NCI-H2107 treated with DMSO at 0.1 percent for 48 hours (cell line): ENCODE results near the gene GCNT3.

Experiments
- DNase-seq: peaks from one replicate; lab custom pipeline; 2025; ENCODE audit not compliant: unreplicated experiment; lab: John Stamatoyannopoulos, UW

The GCNT3 gene

GRCh38 chr15:59611276-59612260 is at the start of gene GCNT3:
TSS of gene GCNT3 (plus strand) at chr15:59611783. CDS start at chr15:59618239, 6,456 bp downstream.
- DNase-seq, result no peak

DNA sequence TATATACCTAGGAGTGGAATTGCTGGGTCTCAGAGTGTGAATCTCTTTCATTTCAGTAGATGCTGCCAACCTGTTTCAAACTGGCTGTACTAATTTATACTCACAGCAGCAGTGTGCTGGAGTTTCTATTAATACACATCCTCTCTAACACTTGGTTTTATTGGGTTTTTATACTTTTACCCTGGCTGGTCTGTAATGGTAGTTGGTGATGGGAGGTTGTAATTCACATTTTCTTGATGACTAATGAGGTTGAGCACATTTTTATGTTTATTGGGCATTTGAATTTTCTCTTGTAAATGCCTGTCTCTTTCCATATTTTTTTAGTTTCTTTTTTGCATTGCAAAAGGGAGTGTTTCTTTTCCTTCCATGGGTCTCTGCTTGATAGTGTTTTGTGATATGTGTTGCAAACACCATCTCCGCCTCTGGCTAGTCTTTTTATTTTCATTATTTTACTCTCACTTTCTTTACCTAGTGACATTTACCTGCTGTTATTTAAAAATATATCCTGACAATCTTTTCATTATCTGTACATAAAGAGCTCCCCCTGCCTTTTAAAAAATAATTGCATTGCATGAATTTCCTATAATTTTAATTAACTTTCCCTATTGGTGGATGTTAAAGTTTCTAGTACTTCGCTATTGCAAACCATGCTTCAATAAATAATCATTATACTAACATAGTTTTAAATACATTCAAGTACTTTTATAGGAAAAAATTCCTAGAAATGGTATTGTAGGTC is 49.0 kb upstream of the GCNT3 start:
- DNase-seq, result no peak

- DNase-seq, result no peak
Measured at GRCh38 chr15:59565299-59565698, 46.3 kb upstream of the GCNT3 start.

DNA sequence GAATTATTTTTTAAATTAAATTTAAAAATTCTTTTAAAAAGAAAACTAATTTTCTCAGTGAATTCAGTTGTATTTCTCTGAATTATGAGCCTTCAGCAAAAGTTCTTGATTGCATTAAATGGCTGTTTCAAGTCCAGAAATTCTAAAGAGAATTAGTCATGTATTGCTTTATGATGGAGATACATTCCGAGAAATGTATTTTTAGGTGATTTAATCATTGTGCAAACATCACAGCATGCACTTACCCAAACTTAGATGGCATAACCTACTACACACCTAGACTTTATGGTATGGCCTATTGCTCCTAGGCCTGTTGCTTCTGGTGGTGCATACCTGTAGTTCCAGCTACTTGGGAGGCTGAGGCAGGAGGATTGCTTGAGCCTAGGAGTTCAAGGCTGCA is 44.3 kb upstream of the GCNT3 start:
- no peak for DNase-seq

- DNase-seq, result no peak
Measured at GRCh38 chr15:59569477-59569876, 42.1 kb upstream of the GCNT3 start.

GRCh38 chr15:59570315-59570714 is 41.3 kb upstream of the GCNT3 start:
- no peak for DNase-seq

- no peak for DNase-seq
Measured at GRCh38 chr15:59571606-59572005, 40.0 kb upstream of the GCNT3 start.

GRCh38 chr15:59583088-59583487 is 28.5 kb upstream of the GCNT3 start:
- no peak for DNase-seq

- DNase-seq, result peak; percentile 78
Measured at GRCh38 chr15:59587085-59587826, 24.3 kb upstream of the GCNT3 start.

DNA sequence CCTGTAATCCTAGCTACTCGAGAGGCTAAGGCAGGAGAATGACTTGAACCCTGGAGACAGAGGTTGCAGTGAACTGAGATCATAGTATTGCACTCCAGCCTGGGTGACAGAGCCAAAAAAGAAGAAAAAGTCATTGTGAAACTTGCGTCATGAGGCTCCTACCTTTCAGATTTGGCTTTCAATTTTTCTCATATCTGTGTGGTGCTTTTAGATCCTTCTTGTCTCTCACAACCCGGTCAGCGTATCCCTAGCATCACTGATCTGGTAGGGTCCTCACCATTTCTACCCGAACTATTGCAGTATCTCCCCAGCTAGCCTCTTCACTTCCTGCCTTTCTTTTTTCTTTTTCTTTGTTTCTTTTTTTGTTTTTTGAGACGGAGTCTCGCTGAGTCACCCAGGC is 21.6 kb upstream of the GCNT3 start:
- DNase-seq, result no peak

DNA sequence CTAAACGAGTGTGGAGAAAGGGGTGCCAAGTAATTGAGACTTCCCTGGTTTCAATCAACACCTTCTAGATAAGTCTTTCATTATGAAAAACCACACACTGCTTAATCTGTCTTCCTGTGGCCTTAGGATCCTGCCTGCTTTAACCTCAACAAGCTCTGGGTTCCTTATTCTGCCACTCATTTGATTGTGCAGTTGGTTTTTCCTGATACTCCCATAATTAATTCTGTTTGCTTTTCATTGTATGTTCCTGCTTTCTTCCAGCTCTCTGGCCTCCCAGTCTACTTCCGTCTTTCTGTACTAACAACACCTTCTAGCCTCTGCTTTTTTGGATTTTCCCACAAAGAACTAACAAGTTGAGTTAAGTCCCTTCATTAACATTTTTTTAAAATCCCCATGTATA is 20.2 kb upstream of the GCNT3 start:
- no peak for DNase-seq

GRCh38 chr15:59594493-59594942 is 17.1 kb upstream of the GCNT3 start:
- no peak for DNase-seq

GRCh38 chr15:59594991-59595390 is 16.6 kb upstream of the GCNT3 start:
- no peak for DNase-seq

GRCh38 chr15:59595434-59595915 is 16.1 kb upstream of the GCNT3 start:
- DNase-seq, result no peak

DNA sequence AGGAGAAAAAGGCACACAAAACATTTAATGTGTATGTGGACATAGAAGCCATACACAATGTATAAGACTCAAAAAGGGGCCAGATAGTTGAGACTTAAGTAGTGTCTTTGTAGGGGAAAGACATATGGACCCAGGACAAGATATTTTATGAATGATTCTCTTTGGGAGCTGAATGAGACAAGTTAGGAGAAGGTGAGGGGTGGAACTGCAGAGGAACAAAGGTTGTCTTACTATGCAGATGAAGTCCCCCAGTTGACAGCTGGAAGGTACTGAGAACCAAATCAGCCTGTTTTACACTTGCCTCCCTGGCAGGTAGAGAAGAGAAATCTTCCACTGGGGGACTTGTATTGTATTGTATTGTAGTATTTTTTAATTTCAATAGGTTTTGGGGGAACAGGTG is 14.9 kb upstream of the GCNT3 start:
- no peak for DNase-seq

GRCh38 chr15:59598461-59598860 is 13.1 kb upstream of the GCNT3 start:
- DNase-seq, result no peak

GRCh38 chr15:59605994-59606393 is 5.6 kb upstream of the GCNT3 start:
- DNase-seq, result no peak

DNA sequence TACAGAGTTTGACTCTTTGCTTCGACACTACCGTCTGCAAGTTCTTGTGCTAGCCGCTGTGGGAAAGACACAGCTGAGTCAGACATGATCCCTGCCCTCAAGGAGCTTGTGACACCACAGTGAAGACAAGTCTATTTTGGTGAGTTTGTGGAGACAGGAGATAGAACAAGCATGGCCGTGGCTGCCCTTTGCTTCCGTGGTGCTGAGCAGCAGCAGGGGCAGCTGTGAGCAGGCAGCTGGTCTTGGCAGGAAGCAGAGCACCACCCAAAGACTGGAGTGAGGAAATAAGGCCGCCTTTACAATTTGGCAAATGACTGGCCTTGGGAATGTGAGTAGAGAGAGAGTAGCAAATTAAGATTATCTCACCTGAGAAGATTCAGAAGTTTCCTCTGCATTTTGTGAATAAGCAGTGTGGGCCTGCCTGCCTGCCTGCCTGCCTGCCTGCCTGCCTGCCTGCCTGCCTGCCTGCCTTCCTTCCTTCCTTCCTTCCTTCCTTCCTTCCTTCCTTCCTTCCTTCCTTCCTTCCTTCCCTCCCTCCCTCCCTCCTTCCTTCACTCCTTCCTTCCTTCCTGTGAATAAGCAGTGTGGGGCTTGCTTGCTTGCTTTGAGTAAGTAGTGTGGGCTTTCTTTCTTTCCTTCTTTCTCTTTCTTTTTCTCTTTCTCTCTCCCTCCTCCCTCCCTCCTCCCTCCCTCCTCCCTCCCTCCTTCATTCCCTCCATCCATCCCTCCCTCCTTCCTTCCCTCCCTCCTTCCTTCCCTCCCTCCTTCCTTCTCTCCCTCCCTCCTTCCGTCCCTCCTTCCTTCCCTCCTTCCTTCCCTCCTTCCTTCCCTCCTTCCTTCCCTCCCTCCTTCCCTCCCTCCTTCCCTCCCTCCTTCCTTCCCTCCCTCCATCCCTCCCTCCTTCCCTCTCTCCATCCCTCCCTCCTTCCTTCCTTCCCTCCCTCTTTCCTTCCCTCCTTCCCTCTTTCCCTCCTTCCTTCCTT is 1.6 kb upstream of the GCNT3 start:
- DNase-seq, result no peak

- no peak for DNase-seq
Measured at GRCh38 chr15:59614153-59614552, 2.6 kb downstream of the GCNT3 start.

- DNase-seq, result no peak
Measured at GRCh38 chr15:59615661-59616060, 4.1 kb downstream of the GCNT3 start.
